Hepatocyte (in vitro differentiated cells): ENCODE measurements around the gene VPS37C.
"Not testable (repeated sequence)": the region's sequence is repeated elsewhere in the genome, so short reads cannot be mapped to it uniquely, and the experiment has no call there.

Experiments used
- CTCF ChIP-seq: fragments of 200-600 bp; sonication (generic); IDR thresholded peaks from 2 replicates; pipeline ENCODE4 v1.5.1; 2016; ENCODE audit warnings: antibody characterized with exemption, mild to moderate bottlenecking; ENCODE audit not compliant: poor library complexity
- EZH2 ChIP-seq: fragments of 200-600 bp; sonication (generic); IDR thresholded peaks from 2 replicates; pipeline ENCODE4 v1.6.1; 2016; ENCODE audit warnings: antibody characterized with exemption, mild to moderate bottlenecking, borderline replicate concordance
- EZH2phosphoT487 ChIP-seq: fragments of 200-600 bp; sonication (generic); IDR thresholded peaks from one replicate; pipeline ENCODE4 v1.6.1; 2018; ENCODE audit warnings: antibody characterized with exemption, mild to moderate bottlenecking, low read depth, moderate library complexity; ENCODE audit not compliant: unreplicated experiment, severe bottlenecking

GRCh38 chr11:61207636-61208310 lies 46.5 kb upstream of the VPS37C start:
- not testable (repeated sequence) for TF ChIP-seq CTCF, EZH2, EZH2phosphoT487
